ENCODE results near the gene TULP4. TPM values are rescaled to one million over a fixed set of nuclear protein-coding genes. Genes with fewer than 3 reads are reported as not detected.
A peak's percentile ranks its signal among the peaks of the same experiment; 100 is the strongest.

The TULP4 gene
- total and polyA plus RNA-seq, 2 donors (not counting 1 experiment from before 2014, with no cell fraction given) = 12.0 to 90.0 TPM

DNA sequence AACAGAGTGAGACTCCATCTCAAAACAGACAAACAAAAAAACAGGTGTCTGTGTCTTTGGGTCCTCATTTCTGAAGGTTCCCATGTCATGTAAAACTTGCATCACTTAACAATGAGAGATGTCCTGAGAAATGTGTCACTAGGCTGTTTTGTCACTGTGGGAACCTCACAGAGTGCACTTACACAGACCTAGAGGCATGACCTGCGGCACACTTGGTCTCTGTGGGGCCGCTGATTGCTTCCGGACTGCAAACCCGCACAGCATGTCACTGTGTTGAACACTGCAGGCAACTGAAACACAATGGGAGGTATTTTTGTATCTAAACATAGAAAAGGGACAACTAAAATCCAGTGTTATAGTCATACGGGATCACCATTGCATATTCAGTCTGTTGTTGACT is 205.3 kb downstream of the TULP4 start:
- no peak overlapping the region for H3K4me3 ChIP-seq (ENCODE audit: control extremely low read depth in 1 of 5, extremely low read depth in 1 of 5, insufficient read depth in 1 of 5, low read depth in 2 of 5, low read length in 4 of 5)
- peaks cover 12% of the 10 kb centered on the region for H3K4me1 Mint-ChIP-seq
- intact Hi-C loops (cut with micrococcal nuclease) = no loop called here
- no peaks in the 10 kb centered on the region for H3K9me3 ChIP-seq (ENCODE audit: control extremely low read depth in 1 of 3, control insufficient read depth in 2 of 3, insufficient read depth in 1 of 3, low read length in 2 of 3)
- CTCF ChIA-PET = no interaction called here
- WGBS (ENCODE audit: insufficient coverage) = 66% methylated on average over 5 of the region's 5 CpGs
- H3K9me3 Mint-ChIP-seq (ENCODE audit: insufficient read depth) = no peaks in the 10 kb centered on the region
- peak overlapping the region; percentile 66 for H3K4me2 ChIP-seq (replicated peaks; ENCODE audit: low read depth, low read length, poor library complexity, severe bottlenecking)
- peaks cover 12 to 19% of the 10 kb centered on the region in 2 donors for H3K4me1 ChIP-seq (ENCODE audit: control insufficient read depth in 2 of 2, insufficient read depth in 2 of 2, low read length in 2 of 2)
- peaks cover 0 to 31% (median 14%) of the 10 kb centered on the region in 4 experiments for H3K27me3 ChIP-seq (replicated peaks in 1 of 4; ENCODE audit: control extremely low read depth in 1 of 4, control insufficient read depth in 3 of 4, insufficient read depth in 4 of 4, low read length in 3 of 4)
- ATAC-seq (ENCODE audit: low read depth) (peak; percentile 32), DNase-seq (peak; percentile 15)
- H3K27me3 Mint-ChIP-seq = peaks cover 36% of the 10 kb centered on the region
- H2AFZ ChIP-seq (ENCODE audit: insufficient read depth, low read depth, low read length, poor library complexity, severe bottlenecking) = no peak overlapping the region
- H4K20me1 ChIP-seq (ENCODE audit: control insufficient read depth, insufficient read depth, low read length, poor library complexity, severe bottlenecking) = no peaks in the 10 kb centered on the region
- no peak overlapping the region for H3K27ac Mint-ChIP-seq
- no peaks in the 10 kb centered on the region for H3K36me3 ChIP-seq (replicated peaks in 1 of 2; ENCODE audit: control extremely low read depth in 1 of 2, control insufficient read depth in 1 of 2, extremely low read depth in 1 of 2, insufficient read depth in 2 of 2, low read length in 1 of 2)
- POLR2A ChIA-PET = no interaction called here
- H3K9ac ChIP-seq (ENCODE audit: low read length) = peak overlapping the region; percentile 49
- TF ChIP-seq EZH2 (IDR thresholded peaks at IDR 0.05; ENCODE audit: borderline replicate concordance, insufficient read depth, low read depth, low read length, poor library complexity, severe bottlenecking) = no peak
- TF ChIP-seq, protein P1, sequence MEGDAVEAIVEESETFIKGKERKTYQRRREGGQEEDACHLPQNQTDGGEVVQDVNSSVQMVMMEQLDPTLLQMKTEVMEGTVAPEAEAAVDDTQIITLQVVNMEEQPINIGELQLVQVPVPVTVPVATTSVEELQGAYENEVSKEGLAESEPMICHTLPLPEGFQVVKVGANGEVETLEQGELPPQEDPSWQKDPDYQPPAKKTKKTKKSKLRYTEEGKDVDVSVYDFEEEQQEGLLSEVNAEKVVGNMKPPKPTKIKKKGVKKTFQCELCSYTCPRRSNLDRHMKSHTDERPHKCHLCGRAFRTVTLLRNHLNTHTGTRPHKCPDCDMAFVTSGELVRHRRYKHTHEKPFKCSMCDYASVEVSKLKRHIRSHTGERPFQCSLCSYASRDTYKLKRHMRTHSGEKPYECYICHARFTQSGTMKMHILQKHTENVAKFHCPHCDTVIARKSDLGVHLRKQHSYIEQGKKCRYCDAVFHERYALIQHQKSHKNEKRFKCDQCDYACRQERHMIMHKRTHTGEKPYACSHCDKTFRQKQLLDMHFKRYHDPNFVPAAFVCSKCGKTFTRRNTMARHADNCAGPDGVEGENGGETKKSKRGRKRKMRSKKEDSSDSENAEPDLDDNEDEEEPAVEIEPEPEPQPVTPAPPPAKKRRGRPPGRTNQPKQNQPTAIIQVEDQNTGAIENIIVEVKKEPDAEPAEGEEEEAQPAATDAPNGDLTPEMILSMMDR (IDR thresholded peaks at IDR 0.05) = no peak
- H3K79me2 ChIP-seq (ENCODE audit: control insufficient read depth, insufficient read depth, low read length) = no peaks in the 10 kb centered on the region
- peak overlapping the region; percentile 48 for H3K4me3 Mint-ChIP-seq
- H3K27ac ChIP-seq (ENCODE audit: low read length in 2 of 2) = no peak overlapping the region

- H3K9ac ChIP-seq (ENCODE audit: low read length) = peak overlapping the region; percentile 49
- 2% methylated on average over 12 of the region's 18 CpGs for WGBS (ENCODE audit: insufficient coverage)
- intact Hi-C loops (cut with micrococcal nuclease) = loop anchor here (1.0 kb wide), 1 partner anchor 297 kb away; no protein-coding TSS in a partner anchor
Measured at GRCh38 chr6:158518191-158519127, 206.2 kb downstream of the TULP4 start.

More at GRCh38 chr6:158518191-158519127, 206.2 kb downstream of the TULP4 start:
- CTCF ChIA-PET = interaction anchor here (0.8 to 1.7 kb wide), 5 partner anchors 14 to 304 kb away, joined by 3 to 12 read pairs (median 3); partner anchors contain the start of gene TMEM181
- peak overlapping the region; percentile 66 for H3K4me2 ChIP-seq (replicated peaks; ENCODE audit: low read depth, low read length, poor library complexity, severe bottlenecking)
- peak; percentile 60 for DNase-seq
- Mint-ChIP-seq H3K27ac (peak overlapping the region; percentile 32), H3K4me3 (peak overlapping the region; percentile 82), H3K9me3 (ENCODE audit: insufficient read depth) (no peaks in the 10 kb centered on the region), H3K4me1 (peaks cover 12% of the 10 kb centered on the region), H3K27me3 (peaks cover 43% of the 10 kb centered on the region)
- ATAC-seq (ENCODE audit: low read depth) = peak; percentile 91
- H3K36me3 ChIP-seq (replicated peaks in 1 of 2; ENCODE audit: control extremely low read depth in 1 of 2, control insufficient read depth in 1 of 2, extremely low read depth in 1 of 2, insufficient read depth in 2 of 2, low read length in 1 of 2) = no peaks in the 10 kb centered on the region
- H3K4me1 ChIP-seq (ENCODE audit: control insufficient read depth in 2 of 2, insufficient read depth in 2 of 2, low read length in 2 of 2) = peaks cover 12 to 19% of the 10 kb centered on the region in 2 donors
- peaks cover 0 to 36% (median 14%) of the 10 kb centered on the region in 4 experiments for H3K27me3 ChIP-seq (replicated peaks in 1 of 4; ENCODE audit: control extremely low read depth in 1 of 4, control insufficient read depth in 3 of 4, insufficient read depth in 4 of 4, low read length in 3 of 4)
- no peaks in the 10 kb centered on the region for H3K79me2 ChIP-seq (ENCODE audit: control insufficient read depth, insufficient read depth, low read length)
- H4K20me1 ChIP-seq (ENCODE audit: control insufficient read depth, insufficient read depth, low read length, poor library complexity, severe bottlenecking) = no peaks in the 10 kb centered on the region
- no peaks in the 10 kb centered on the region for H3K9me3 ChIP-seq (ENCODE audit: control extremely low read depth in 1 of 3, control insufficient read depth in 2 of 3, insufficient read depth in 1 of 3, low read length in 2 of 3)
- H3K27ac ChIP-seq (ENCODE audit: low read length in 2 of 2) = no peak overlapping the region
- no peak for TF ChIP-seq EZH2 (IDR thresholded peaks at IDR 0.05; ENCODE audit: borderline replicate concordance, insufficient read depth, low read depth, low read length, poor library complexity, severe bottlenecking)
- TF ChIP-seq, protein P1 (IDR thresholded peaks at IDR 0.05) = peak; percentile 43
- peak overlapping the region; percentile 2 to 44 (median 23) for H3K4me3 ChIP-seq (ENCODE audit: control extremely low read depth in 1 of 5, extremely low read depth in 1 of 5, insufficient read depth in 1 of 5, low read depth in 2 of 5, low read length in 4 of 5)
- H2AFZ ChIP-seq (ENCODE audit: insufficient read depth, low read depth, low read length, poor library complexity, severe bottlenecking) = peak overlapping the region; percentile 4
- POLR2A ChIA-PET = no interaction called here
